BJ (cell line): ENCODE results near the gene HSPA1B. TPM values are rescaled to one million over a fixed set of nuclear protein-coding genes. Genes with fewer than 3 reads are reported as not detected.
"Not testable (repeated sequence)": the region's sequence is repeated elsewhere in the genome, so short reads cannot be mapped to it uniquely, and the experiment has no call there.

Experiments
- CTCF ChIA-PET: fragments of 350-600 bp; formaldehyde crosslinking; extraction: SDS; loops from one replicate; lab custom pipeline; 2021; ENCODE audit warnings: antibody characterized with exemption, inconsistent platforms; lab: Yijun Ruan, JAX
- POLR2A ChIA-PET: fragments of 300-600 bp; sonication (Branson Sonifier 250); formaldehyde crosslinking; extraction: SDS; loops from one replicate; lab custom pipeline; 2021; ENCODE audit warnings: antibody characterized with exemption; lab: Charles Lee
- DNase-seq: peaks from one replicate; pipeline ENCODE4 v3.0.0-alpha.2; 2011; ENCODE audit warnings: low read depth
- H3K27me3 ChIP-seq: 2 replicates; pipeline ENCODE4 v1.6.0; 2011; ENCODE audit warnings: low read length; ENCODE audit not compliant: control insufficient read depth, insufficient read depth
- H3K36me3 ChIP-seq: 2 replicates; pipeline ENCODE4 v1.5.1; 2011; ENCODE audit warnings: low read length; ENCODE audit not compliant: control insufficient read depth, insufficient read depth
- H3K4me3 ChIP-seq: 2 replicates; pipeline ENCODE4 v1.5.1; 2011; ENCODE audit warnings: low read depth, mild to moderate bottlenecking, control low read depth, low read length
- polyA plus RNA-seq: library from polyadenylated mRNA; depleted of rRNA; stranded (reverse); fragments of >200 nt; gene quantifications from 2 replicates; pipeline ENCODE4 v1.2.3, GENCODE V29; 2011
- TF ChIP-seq, protein P1 (sequence below): IDR thresholded peaks from 2 replicates; pipeline ENCODE4 v1.5.1; 2011; ENCODE audit warnings: low read depth, mild to moderate bottlenecking, control low read depth, inconsistent platforms, low read length, moderate library complexity; ENCODE audit not compliant: insufficient read depth

HSPA1B gene
- polyA plus RNA-seq, 1 experiment = 42.8 TPM

DNA sequence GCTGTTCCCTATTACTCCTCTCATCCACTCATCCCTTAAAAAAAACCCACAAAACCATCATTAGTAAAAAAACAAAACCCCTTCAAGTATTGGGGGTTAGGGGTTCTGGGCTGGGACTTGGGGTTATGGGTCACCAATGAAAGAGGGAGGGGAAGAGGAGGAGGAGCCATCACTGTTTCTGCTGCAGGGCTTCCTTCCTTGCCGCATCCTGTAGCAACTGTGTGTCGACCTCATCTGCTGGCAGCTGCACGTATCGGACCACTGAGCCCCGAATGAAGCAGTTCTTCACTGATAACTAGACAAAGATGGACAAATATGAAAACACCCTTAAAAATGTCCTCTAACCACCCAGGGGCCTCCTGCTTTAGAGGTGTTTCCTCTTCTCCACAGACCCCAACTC is 29.9 kb upstream of the HSPA1B start:
- TF ChIP-seq, protein P1, sequence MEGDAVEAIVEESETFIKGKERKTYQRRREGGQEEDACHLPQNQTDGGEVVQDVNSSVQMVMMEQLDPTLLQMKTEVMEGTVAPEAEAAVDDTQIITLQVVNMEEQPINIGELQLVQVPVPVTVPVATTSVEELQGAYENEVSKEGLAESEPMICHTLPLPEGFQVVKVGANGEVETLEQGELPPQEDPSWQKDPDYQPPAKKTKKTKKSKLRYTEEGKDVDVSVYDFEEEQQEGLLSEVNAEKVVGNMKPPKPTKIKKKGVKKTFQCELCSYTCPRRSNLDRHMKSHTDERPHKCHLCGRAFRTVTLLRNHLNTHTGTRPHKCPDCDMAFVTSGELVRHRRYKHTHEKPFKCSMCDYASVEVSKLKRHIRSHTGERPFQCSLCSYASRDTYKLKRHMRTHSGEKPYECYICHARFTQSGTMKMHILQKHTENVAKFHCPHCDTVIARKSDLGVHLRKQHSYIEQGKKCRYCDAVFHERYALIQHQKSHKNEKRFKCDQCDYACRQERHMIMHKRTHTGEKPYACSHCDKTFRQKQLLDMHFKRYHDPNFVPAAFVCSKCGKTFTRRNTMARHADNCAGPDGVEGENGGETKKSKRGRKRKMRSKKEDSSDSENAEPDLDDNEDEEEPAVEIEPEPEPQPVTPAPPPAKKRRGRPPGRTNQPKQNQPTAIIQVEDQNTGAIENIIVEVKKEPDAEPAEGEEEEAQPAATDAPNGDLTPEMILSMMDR = no peak
- H3K4me3 ChIP-seq = no peak overlapping the region
- no peaks in the 10 kb centered on the region for H3K36me3 ChIP-seq
- ChIA-PET POLR2A (no interaction called here), CTCF (no interaction called here)
- H3K27me3 ChIP-seq = no peaks in the 10 kb centered on the region
- no peak for DNase-seq

GRCh38 chr6:31799781-31800180 is 27.8 kb upstream of the HSPA1B start:
- no peaks in the 10 kb centered on the region for H3K36me3 ChIP-seq
- ChIA-PET CTCF (interaction anchor here (1.8 kb wide), 1 partner anchor 30 kb away, joined by 6 read pairs; no protein-coding TSS in a partner anchor), POLR2A (no interaction called here)
- no peak overlapping the region for H3K4me3 ChIP-seq
- no peak for DNase-seq
- no peaks in the 10 kb centered on the region for H3K27me3 ChIP-seq
- TF ChIP-seq, protein P1 = no peak

- POLR2A ChIA-PET, H3K36me3 ChIP-seq: not testable (repeated sequence)
- CTCF ChIA-PET = interaction anchor here (1.2 kb wide), 1 partner anchor 26 kb away, joined by 4 read pairs; the partner anchor contains the start of gene HSPA1B
Measured at GRCh38 chr6:31801031-31801927, 26.3 kb upstream of the HSPA1B start.

DNA sequence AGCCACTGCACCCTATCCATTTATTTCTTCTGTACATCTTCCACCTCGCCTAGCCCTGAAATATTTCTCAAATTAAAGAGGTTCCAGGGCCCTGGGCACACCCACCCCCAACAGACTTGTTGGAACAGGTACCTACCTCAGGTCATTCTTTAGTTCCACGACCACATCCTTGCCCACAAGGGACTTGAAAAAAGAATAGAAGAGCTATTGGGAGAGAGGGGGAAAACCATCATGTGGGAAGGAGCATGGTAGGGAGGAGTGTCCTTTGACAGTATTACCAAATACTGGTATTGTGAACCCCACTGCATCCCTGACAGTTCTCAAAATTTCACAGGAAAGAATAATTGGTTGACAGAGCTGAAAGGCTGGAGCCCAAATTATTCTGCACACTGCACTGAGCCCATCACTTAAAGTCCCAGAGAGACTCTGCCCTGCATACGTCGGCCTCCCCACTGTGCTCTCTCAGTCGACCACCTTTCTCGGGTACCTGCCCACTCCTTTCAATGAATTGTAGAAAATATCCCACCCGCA is 21.5 kb upstream of the HSPA1B start:
- ChIA-PET POLR2A (interaction anchor here (0.6 to 1.0 kb wide), 4 partner anchors 9 to 28 kb away, joined by 3 to 9 read pairs (median 4); partner anchors contain the start of genes HSPA1A, HSPA1B and HSPA1L), CTCF (interaction anchor here (1.4 to 2.8 kb wide), 3 partner anchors 10 to 15 kb away, joined by 3 to 12 read pairs (median 5); partner anchors contain the start of gene VARS1)
- H3K4me3 ChIP-seq = peak overlapping the region; percentile 72
- DNase-seq = no peak
- no peaks in the 10 kb centered on the region for H3K27me3 ChIP-seq
- no peaks in the 10 kb centered on the region for H3K36me3 ChIP-seq
- TF ChIP-seq, protein P1 = no peak

More at GRCh38 chr6:31801031-31801927, 26.3 kb upstream of the HSPA1B start:
- not testable (repeated sequence) for H3K27me3 ChIP-seq, DNase-seq, H3K4me3 ChIP-seq

DNA sequence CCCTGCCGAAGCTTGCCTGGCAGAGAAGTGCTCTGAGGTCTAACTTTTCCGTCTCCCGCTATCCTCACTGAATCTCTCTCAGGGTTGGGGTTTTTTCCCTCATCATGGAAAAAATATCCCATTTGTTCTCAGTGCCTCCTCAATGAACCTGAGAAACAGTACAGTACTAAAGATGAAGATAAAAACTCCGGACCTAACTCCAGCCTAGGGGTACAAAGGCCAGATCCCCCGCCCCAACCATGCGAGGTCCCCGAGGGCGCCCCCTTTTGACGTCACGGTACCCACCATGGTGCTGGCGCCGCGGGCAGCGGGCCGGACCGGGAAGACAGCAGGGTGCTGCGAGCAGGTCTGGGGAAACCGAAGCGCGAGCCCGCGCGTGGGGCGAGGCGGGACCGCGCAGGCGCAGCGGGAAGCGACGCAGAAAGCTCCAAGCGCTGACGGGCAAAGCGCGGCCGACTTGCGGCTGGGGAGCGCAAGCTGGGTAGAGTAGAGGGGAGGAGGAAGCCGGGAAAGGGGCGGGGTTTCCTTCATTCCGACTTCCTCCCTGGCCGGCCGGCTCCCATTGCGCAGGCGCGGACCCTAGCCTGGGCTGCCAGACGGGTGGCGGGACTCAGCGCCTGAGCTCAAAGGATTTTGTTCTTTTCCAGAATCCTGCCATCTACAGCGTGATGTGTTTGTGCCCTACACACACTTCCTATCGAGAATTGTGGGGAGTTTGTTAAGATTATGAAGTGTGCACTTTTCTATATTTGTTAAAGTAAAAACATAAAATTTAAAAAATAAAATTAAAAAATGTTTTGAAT is 20.9 kb upstream of the HSPA1B start, which contains the start of gene LSM2:
TSS of gene LSM2 (minus strand) at position 497 of the 803 bp plus-strand sequence. CDS start at position 288, 209 bp downstream.
- peak within 1 kb of the TSS; percentile 72 for H3K4me3 ChIP-seq
- DNase-seq = peak; percentile 91
- no peaks in the 10 kb centered on the region for H3K27me3 ChIP-seq
- H3K36me3 ChIP-seq = no peaks in the 10 kb centered on the region
- POLR2A ChIA-PET = interaction anchor here (0.5 to 1.0 kb wide), 8 partner anchors 9 to 281 kb away, joined by 3 to 13 read pairs (median 4); partner anchors contain the start of genes C6orf47, HSPA1A, HSPA1B and HSPA1L
- TF ChIP-seq, protein P1 = peak; percentile 32
- CTCF ChIA-PET = interaction anchor here (0.6 to 2.8 kb wide), 7 partner anchors 11 to 125 kb away, joined by 3 to 12 read pairs (median 4); partner anchors contain the start of gene VARS1

DNA sequence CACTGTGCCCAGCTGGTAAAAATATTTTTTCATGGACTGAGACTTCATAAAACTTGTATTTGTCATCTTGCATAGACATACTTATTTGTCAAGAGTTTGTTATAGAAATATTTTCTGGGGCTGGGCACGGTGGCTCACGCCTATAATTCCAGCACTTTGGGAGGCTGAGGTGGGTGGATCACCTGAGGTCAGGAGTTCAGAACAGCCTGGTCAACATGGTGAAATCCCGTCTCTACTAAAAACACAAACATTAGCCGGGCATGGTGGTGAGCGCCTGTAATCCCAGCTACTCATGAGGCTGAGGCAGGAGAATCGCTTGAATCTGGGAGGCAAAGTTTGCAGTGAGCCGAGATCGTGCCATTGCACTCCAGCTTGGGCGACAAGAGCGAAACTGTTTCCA is 18.9 kb upstream of the HSPA1B start:
- DNase-seq, POLR2A ChIA-PET, H3K36me3 ChIP-seq, H3K27me3 ChIP-seq, H3K4me3 ChIP-seq: not testable (repeated sequence)
- CTCF ChIA-PET = interaction anchor here (0.9 kb wide), 1 partner anchor 36 kb away, joined by 3 read pairs; no protein-coding TSS in a partner anchor
